DND-41 (cell line): ENCODE data around the gene NUAK2.

Experiments
- EZH2 ChIP-seq: IDR thresholded peaks from 3 replicates; pipeline ENCODE4 v1.6.1; 2012; ENCODE audit warnings: borderline replicate concordance, low read depth, mild to moderate bottlenecking, moderate library complexity, low read length, inconsistent platforms; ENCODE audit not compliant: severe bottlenecking
- TF ChIP-seq, protein P1 (sequence below): IDR thresholded peaks from 2 replicates; pipeline ENCODE4 v1.5.1; 2012; ENCODE audit warnings: borderline replicate concordance, low read length, moderate library complexity, mild to moderate bottlenecking; ENCODE audit not compliant: poor library complexity, severe bottlenecking; ENCODE audit errors: extremely low read depth

DNA sequence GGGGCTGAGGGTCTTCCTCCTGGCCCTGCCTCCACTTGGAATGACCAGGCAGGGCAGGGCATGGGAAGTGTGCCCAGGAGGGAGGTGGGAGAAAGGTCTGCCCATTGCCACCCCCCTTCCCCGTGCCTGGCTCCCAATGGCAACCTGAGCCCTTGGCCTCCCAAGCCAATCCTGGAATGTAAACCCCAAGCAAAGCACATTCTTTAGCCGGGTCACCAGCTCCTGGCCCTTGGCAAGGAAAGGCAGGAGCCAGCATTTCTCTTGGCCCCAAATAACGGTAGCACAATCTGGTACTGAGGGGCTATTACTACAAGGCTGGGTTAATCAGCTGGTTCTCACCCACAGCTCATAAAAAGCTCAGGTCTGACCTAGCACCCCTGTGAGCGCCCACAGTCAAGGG is 6.9 kb upstream of the NUAK2 start:
- TF ChIP-seq, protein P1, sequence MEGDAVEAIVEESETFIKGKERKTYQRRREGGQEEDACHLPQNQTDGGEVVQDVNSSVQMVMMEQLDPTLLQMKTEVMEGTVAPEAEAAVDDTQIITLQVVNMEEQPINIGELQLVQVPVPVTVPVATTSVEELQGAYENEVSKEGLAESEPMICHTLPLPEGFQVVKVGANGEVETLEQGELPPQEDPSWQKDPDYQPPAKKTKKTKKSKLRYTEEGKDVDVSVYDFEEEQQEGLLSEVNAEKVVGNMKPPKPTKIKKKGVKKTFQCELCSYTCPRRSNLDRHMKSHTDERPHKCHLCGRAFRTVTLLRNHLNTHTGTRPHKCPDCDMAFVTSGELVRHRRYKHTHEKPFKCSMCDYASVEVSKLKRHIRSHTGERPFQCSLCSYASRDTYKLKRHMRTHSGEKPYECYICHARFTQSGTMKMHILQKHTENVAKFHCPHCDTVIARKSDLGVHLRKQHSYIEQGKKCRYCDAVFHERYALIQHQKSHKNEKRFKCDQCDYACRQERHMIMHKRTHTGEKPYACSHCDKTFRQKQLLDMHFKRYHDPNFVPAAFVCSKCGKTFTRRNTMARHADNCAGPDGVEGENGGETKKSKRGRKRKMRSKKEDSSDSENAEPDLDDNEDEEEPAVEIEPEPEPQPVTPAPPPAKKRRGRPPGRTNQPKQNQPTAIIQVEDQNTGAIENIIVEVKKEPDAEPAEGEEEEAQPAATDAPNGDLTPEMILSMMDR: no peak
- TF ChIP-seq EZH2: no peak
